Amygdala (tissue), 56 donors: ENCODE data around the gene ENTREP1.
"Not testable (repeated sequence)": the region's sequence is repeated elsewhere in the genome, so short reads cannot be mapped to it uniquely, and the experiment has no call there.

Source experiments
- DNase-seq, 56 donors: peaks; one replicate each; lab custom pipeline; 2025; lab: John Stamatoyannopoulos, UW

Gene ENTREP1

GRCh38 chr9:69439654-69440053 is 114.6 kb downstream of the ENTREP1 start:
- not testable (repeated sequence) for DNase-seq

GRCh38 chr9:69440254-69440955 is 115.4 kb downstream of the ENTREP1 start:
- DNase-seq, result not testable (repeated sequence)
